Thoracic aorta (tissue), 2 donors: ENCODE results near the gene ESRRB. TPM values are rescaled to one million over a fixed set of nuclear protein-coding genes. Genes with fewer than 3 reads are reported as not detected.

ENCODE experiments used
- ATAC-seq: fragments of 150-250 bp; one replicate; pipeline ENCODE4 v1.8.0; 2017; ENCODE audit warnings: low read depth; ENCODE audit not compliant: insufficient number of reproducible peaks, low FRiP score
- DNase-seq: peaks from one replicate; pipeline ENCODE4 v3.0.0-alpha.2; 2020; ENCODE audit warnings: low spot score
- H3K27ac ChIP-seq, 2 donors: fragments of 200-600 bp; sonication (generic); 1 replicate in 1 of 2; 2 replicates in 1 of 2; pipeline ENCODE4 v1.5.1; 2016; ENCODE audit warnings: mild to moderate bottlenecking in 2 of 2, moderate library complexity in 2 of 2
- H3K27me3 ChIP-seq: fragments of 200-600 bp; sonication (generic); replicated peaks from 2 replicates; pipeline ENCODE4 v1.6.0; 2016; ENCODE audit warnings: mild to moderate bottlenecking; ENCODE audit not compliant: insufficient read depth
- H3K36me3 ChIP-seq: fragments of 200-600 bp; sonication (generic); one replicate; pipeline ENCODE4 v1.5.1; 2016
- H3K4me1 ChIP-seq, 2 donors: fragments of 200-600 bp; sonication (generic); 1 replicate in 1 of 2; 2 replicates in 1 of 2; pipeline versions ENCODE4 v1.5.1 to v1.6.0; 2016; ENCODE audit warnings: low read depth in 2 of 2, mild to moderate bottlenecking in 1 of 2; ENCODE audit not compliant: control insufficient read depth in 1 of 2
- H3K4me3 ChIP-seq: fragments of 200-600 bp; sonication (generic); 2 replicates; pipeline ENCODE4 v1.5.1; 2016; ENCODE audit warnings: mild to moderate bottlenecking
- H3K9me3 ChIP-seq: fragments of 200-600 bp; sonication (generic); 2 replicates; pipeline ENCODE4 v1.5.1; 2016
- CTCF ChIP-seq: fragments of 200-600 bp; sonication (generic); IDR thresholded peaks from one replicate; pipeline ENCODE4 v1.5.1; 2019; ENCODE audit warnings: antibody characterized with exemption
- total RNA-seq, 2 donors: library from RNA; depleted of rRNA; stranded (reverse); fragments of >200 nt; gene quantifications; one replicate each; pipeline versions ENCODE4 v1.1.0 to v1.2.3, GENCODE V29; 2016

The ESRRB gene
- 1 to 10 TPM in 1 of 2 donors, not detected in 1; 4.6 TPM for total RNA-seq

DNA sequence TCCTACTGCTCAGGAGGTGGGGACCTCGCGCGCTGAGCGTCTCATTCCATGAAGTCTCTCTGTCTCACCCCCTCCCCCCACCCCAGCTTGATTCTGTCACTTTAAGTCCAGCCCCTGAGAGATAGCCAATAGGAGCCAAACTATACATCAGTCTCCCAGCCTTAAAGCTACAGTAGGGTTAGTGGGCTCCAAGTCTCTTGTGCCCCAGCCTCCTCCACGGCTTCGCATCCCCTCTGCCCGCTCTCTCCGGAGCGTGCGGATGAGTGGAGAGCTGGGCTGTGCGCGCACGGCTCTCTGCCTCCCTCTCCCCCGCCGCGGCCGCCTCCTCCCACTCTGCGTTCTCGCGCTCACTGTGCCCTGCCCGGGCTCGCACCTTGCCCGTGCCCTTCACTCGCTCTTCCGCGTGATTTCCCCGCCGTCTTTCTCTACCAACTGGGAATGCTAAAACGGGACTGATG, at the start of gene ESRRB:
Gene ESRRB, plus strand, starts transcription at position 191 of the 458 bp plus-strand sequence. Its CDS starts 265 bp downstream, at position 456.
- ATAC-seq (no peak), DNase-seq (no peak)
- Histone ChIP-seq H3K9me3 (no peaks in the 10 kb centered on the region), H3K27me3 (peaks cover 11% of the 10 kb centered on the region), H3K4me3 (peak within 1 kb of the TSS; percentile 62), H3K36me3 (no peaks in the 10 kb centered on the region), H3K4me1 (peaks cover 8 to 16% of the 10 kb centered on the region in 2 donors), H3K27ac (no peak within 1 kb of the TSS)
- no peak for TF ChIP-seq CTCF

DNA sequence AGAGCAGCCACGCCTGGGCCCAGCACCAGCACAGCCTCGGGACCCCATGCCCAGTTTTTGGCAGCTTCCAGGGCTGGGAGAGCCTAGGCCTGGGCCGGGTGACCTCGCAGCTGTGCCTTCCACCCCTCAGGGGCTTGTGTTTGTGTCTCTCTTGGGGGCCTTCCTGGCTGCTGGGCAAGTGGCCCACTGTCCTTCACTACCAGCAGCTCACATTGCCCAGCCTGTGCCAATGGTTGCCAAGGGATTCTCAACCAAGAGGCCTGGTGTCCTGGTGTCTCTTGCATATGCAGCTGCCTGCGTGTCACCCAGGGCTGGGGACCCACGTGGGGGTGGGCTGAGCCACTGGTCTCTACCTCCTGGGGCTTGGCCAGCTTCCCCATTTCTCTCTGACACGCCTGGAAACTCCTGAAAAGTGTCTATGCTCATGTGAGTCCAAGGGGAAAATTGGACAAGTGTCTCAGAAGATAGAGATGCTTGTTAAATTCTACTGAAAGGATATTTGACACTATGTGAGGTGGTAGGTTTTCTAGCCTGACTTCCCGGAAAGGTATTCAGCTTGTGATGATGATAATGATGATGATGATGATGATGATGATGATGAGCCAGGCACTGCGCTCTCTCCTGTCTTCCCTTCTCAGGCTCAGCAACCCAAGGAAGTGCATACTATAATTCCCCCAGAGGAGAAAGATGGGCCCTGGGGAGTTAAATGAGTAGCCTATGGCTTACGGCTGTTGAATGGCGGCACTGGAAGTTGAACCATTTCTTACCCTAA, 48.8 kb upstream of the ESRRB start:
- Histone ChIP-seq H3K4me3 (no peak overlapping the region), H3K27ac (no peak overlapping the region), H3K9me3 (no peaks in the 10 kb centered on the region), H3K27me3 (no peaks in the 10 kb centered on the region), H3K4me1 (no peaks in the 10 kb centered on the region), H3K36me3 (no peaks in the 10 kb centered on the region)
- no peak for TF ChIP-seq CTCF
- no peak for DNase-seq
- ATAC-seq = no peak

GRCh38 chr14:76328457-76329137, 47.3 kb upstream of the ESRRB start:
- ATAC-seq (no peak), DNase-seq (no peak)
- no peaks in the 10 kb centered on the region for H3K36me3 ChIP-seq
- no peak overlapping the region for H3K4me3 ChIP-seq
- no peak for TF ChIP-seq CTCF
- no peak overlapping the region for H3K27ac ChIP-seq
- no peaks in the 10 kb centered on the region for H3K27me3 ChIP-seq
- no peaks in the 10 kb centered on the region for H3K9me3 ChIP-seq
- H3K4me1 ChIP-seq = no peaks in the 10 kb centered on the region

- no peaks in the 10 kb centered on the region for H3K36me3 ChIP-seq
- H3K9me3 ChIP-seq = no peaks in the 10 kb centered on the region
- H3K4me3 ChIP-seq = no peak overlapping the region
- H3K27ac ChIP-seq = no peak overlapping the region
- no peaks in the 10 kb centered on the region for H3K4me1 ChIP-seq
- ATAC-seq (no peak), DNase-seq (no peak)
- H3K27me3 ChIP-seq = no peaks in the 10 kb centered on the region
- no peak for TF ChIP-seq CTCF
These were observed 46.6 kb upstream of the ESRRB start for GRCh38 chr14:76329154-76329928.

DNA sequence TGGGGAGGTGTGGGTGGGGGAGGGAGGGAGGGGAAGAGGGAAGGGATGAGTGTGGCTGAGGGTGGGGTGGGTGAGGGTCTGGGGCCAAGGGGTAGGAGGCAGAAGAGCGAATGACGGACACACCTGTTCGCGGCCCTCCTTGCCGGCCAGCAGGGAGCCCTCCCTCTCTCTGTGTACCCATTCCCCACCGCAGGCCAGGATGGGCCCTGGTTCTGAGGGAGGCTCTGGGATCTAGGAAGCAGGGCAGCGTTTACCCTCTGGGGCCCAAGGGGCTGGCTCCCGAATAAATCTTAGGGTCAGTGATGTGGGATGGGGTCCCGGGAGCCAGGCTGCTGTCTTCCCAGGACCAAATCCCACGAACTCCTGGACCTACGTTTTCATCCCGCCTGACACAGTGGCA, 46.0 kb upstream of the ESRRB start:
- no peaks in the 10 kb centered on the region for H3K4me1 ChIP-seq
- TF ChIP-seq CTCF = no peak
- DNase-seq = no peak
- H3K36me3 ChIP-seq = no peaks in the 10 kb centered on the region
- no peak overlapping the region for H3K27ac ChIP-seq
- no peaks in the 10 kb centered on the region for H3K27me3 ChIP-seq
- ATAC-seq = no peak
- no peak overlapping the region for H3K4me3 ChIP-seq
- no peaks in the 10 kb centered on the region for H3K9me3 ChIP-seq
